HG03520 (cell line): ENCODE data around the gene ZNF48.
A peak's percentile ranks its signal among the peaks of the same experiment; 100 is the strongest.

Experiments used
- ATAC-seq: cut with Tn5 transposase; IDR thresholded peaks from one replicate; pipeline ENCODE4 v1.9.1; 2021; ENCODE audit warnings: mild to moderate bottlenecking, moderate library complexity; ENCODE audit not compliant: unreplicated experiment

The ZNF48 gene

GRCh38 chr16:30401768-30402425 lies 6.7 kb downstream of the ZNF48 start:
- no peak for ATAC-seq

- no peak for ATAC-seq
These were observed 11.5 kb downstream of the ZNF48 start for GRCh38 chr16:30406795-30407101.

GRCh38 chr16:30407102-30407803 lies 12.0 kb downstream of the ZNF48 start, which contains the start of gene ZNF771:
ZNF771 (plus strand) TSS chr16:30407606; CDS start chr16:30408054, 448 bp downstream.
- ATAC-seq, result peak; percentile 55

GRCh38 chr16:30407804-30408534 lies 12.7 kb downstream of the ZNF48 start:
- no peak for ATAC-seq

GRCh38 chr16:30409125-30410060 lies 14.2 kb downstream of the ZNF48 start:
- ATAC-seq, result no peak

GRCh38 chr16:30413112-30413806 lies 18.0 kb downstream of the ZNF48 start:
- ATAC-seq, result no peak

GRCh38 chr16:30414159-30414558 lies 18.9 kb downstream of the ZNF48 start:
- no peak for ATAC-seq

GRCh38 chr16:30416047-30416603 lies 20.9 kb downstream of the ZNF48 start:
- no peak for ATAC-seq

- no peak for ATAC-seq
These were observed 21.7 kb downstream of the ZNF48 start for GRCh38 chr16:30416624-30417528.

- ATAC-seq, result peak; percentile 81
These were observed 22.5 kb downstream of the ZNF48 start for GRCh38 chr16:30417529-30418349.

GRCh38 chr16:30418350-30419181 lies 23.3 kb downstream of the ZNF48 start:
- no peak for ATAC-seq

GRCh38 chr16:30421010-30421409 lies 25.8 kb downstream of the ZNF48 start:
- ATAC-seq, result no peak

GRCh38 chr16:30428055-30428454 lies 32.8 kb downstream of the ZNF48 start:
- no peak for ATAC-seq

GRCh38 chr16:30429418-30429677 lies 34.1 kb downstream of the ZNF48 start:
- peak; percentile 25 for ATAC-seq

- peak; percentile 91 for ATAC-seq
These were observed 34.6 kb downstream of the ZNF48 start, which contains the start of gene DCTPP1 for GRCh38 chr16:30429678-30430427. DCTPP1 (minus strand) TSS chr16:30430030; CDS start chr16:30429980, 50 bp downstream.

GRCh38 chr16:30430428-30430970 lies 35.3 kb downstream of the ZNF48 start:
- ATAC-seq, result peak; percentile 11
